MM.1S (cell line): ENCODE results near the gene DDX56.

Experiments used
- DNase-seq: peaks from one replicate; pipeline ENCODE4 v3.0.0-alpha.2; 2015
- H2AFZ ChIP-seq: fragments of 300-600 bp; sonication (generic); 2 replicates; pipeline ENCODE4 v1.6.0; 2016; ENCODE audit warnings: antibody characterized with exemption, low read length
- H3F3A ChIP-seq: fragments of 300-600 bp; sonication (generic); 2 replicates; pipeline ENCODE4 v1.6.1; 2016; ENCODE audit warnings: mild to moderate bottlenecking, antibody characterized with exemption, low read length, moderate library complexity, mixed read lengths; ENCODE audit not compliant: insufficient read depth
- H3K27ac ChIP-seq: fragments of 300-600 bp; sonication (generic); 2 replicates; pipeline ENCODE4 v1.5.1; 2016; ENCODE audit warnings: mild to moderate bottlenecking, low read length
- H3K27me3 ChIP-seq: fragments of 300-600 bp; sonication (generic); replicated peaks from 2 replicates; pipeline ENCODE4 v1.6.0; 2016; ENCODE audit warnings: low read length; ENCODE audit not compliant: insufficient read depth
- H3K36me3 ChIP-seq: fragments of 300-600 bp; sonication (generic); replicated peaks from 2 replicates; pipeline ENCODE4 v1.6.1; 2016; ENCODE audit warnings: mild to moderate bottlenecking, low read length, mixed read lengths; ENCODE audit not compliant: insufficient read depth
- H3K4me1 ChIP-seq: fragments of 300-600 bp; sonication (generic); 2 replicates; pipeline ENCODE4 v1.6.1; 2016; ENCODE audit warnings: low read length, mixed read lengths
- H3K4me2 ChIP-seq: fragments of 300-600 bp; sonication (generic); 2 replicates; pipeline ENCODE4 v1.6.0; 2016; ENCODE audit warnings: low read depth, low read length
- H3K4me3 ChIP-seq: fragments of 300-600 bp; sonication (generic); 2 replicates; pipeline ENCODE4 v1.5.1; 2016; ENCODE audit warnings: low read length, mixed read lengths
- H3K79me2 ChIP-seq: fragments of 300-600 bp; sonication (generic); 2 replicates; pipeline ENCODE4 v1.6.1; 2016; ENCODE audit warnings: mixed run types, low read length, mixed read lengths
- H3K9ac ChIP-seq: fragments of 300-600 bp; sonication (generic); 2 replicates; pipeline ENCODE4 v1.6.1; 2016; ENCODE audit warnings: low read length, mixed read lengths
- H3K9me2 ChIP-seq: fragments of 300-600 bp; sonication (generic); replicated peaks from 2 replicates; pipeline ENCODE4 v1.6.1; 2016; ENCODE audit warnings: mild to moderate bottlenecking, low read length, mixed read lengths; ENCODE audit not compliant: insufficient read depth
- H3K9me3 ChIP-seq: fragments of 300-600 bp; sonication (generic); replicated peaks from 2 replicates; pipeline ENCODE4 v1.6.1; 2016; ENCODE audit warnings: mild to moderate bottlenecking, low read length, mixed read lengths; ENCODE audit not compliant: insufficient read depth
- H4K20me1 ChIP-seq: fragments of 300-600 bp; sonication (generic); 2 replicates; pipeline ENCODE4 v1.6.1; 2016; ENCODE audit warnings: mild to moderate bottlenecking, low read length, moderate library complexity, mixed read lengths; ENCODE audit not compliant: insufficient read depth
- EZH2 ChIP-seq: fragments of 300-600 bp; sonication (generic); optimal IDR thresholded peaks from 2 replicates; pipeline ENCODE3; 2017; ENCODE audit warnings: low read depth, mild to moderate bottlenecking, antibody characterized with exemption, low read length, mixed read lengths
- EZH2phosphoT487 ChIP-seq: fragments of 300-600 bp; sonication (generic); IDR thresholded peaks from 2 replicates; pipeline ENCODE4 v1.6.1; 2018; ENCODE audit warnings: antibody characterized with exemption, low read length
- TF ChIP-seq, protein P1 (sequence below): fragments of 300-600 bp; sonication (generic); IDR thresholded peaks from 2 replicates; pipeline ENCODE4 v1.5.1; 2016; ENCODE audit warnings: antibody characterized with exemption, low read length, mixed read lengths

Gene DDX56

DNA sequence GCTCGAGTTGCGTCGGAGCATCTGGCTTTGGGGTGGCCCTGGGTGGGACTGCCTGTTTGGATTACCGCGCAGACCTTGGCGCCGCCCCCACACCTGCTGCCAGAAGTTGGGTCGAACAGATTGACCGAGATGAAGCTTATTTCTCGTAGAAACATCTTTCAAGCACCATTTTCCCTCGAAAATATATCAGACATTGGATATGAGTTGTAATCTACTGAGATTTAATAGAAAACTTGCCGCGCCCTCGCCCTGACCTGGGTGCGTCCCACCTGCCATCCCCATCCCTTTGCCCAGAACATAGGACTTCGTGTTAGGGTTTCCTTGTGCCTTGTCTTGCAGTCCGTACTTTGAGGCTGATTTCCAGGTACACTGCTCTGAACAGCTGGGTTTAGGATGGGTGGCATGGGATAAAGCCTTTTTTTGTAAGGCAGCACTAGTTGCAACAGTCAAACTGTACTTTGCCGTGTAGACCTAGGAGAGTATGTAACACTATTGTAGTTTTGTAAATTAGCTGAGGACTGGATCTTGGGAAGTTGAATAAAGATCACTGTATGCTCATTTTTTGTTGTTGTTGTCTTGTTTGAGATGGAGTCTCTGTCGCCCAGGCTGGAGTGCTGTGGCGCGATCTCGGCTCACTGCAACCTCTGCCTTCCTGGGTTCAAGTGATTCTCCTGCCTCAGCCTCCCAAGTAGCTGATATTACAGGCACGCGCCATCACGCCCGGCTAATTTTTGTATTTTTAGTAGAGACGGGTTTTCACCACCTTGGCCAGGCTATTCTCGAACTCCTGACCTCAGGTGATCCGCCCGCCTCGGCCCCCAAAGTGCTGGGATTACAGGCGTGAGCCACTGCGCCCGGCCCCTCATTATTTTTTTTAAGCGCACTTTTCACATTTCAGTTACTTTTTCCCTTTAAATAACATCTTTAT is 33.7 kb upstream of the DDX56 start:
- Histone ChIP-seq H3K36me3 (no peaks in the 10 kb centered on the region), H3K9ac (peak overlapping the region; percentile 96), H2AFZ (peak overlapping the region; percentile 75), H3K4me1 (no peaks in the 10 kb centered on the region), H3K27ac (peak overlapping the region; percentile 96), H3K9me3 (no peaks in the 10 kb centered on the region), H3K4me3 (peak overlapping the region; percentile 73), H3K79me2 (peaks cover 56% of the 10 kb centered on the region), H4K20me1 (peaks cover 3% of the 10 kb centered on the region; the same call in 1 of the 2 replicates), H3K27me3 (no peaks in the 10 kb centered on the region), H3F3A (peaks cover 18% of the 10 kb centered on the region), H3K9me2 (no peaks in the 10 kb centered on the region), H3K4me2 (peak overlapping the region; percentile 79)
- no peak for DNase-seq
- no peak for TF ChIP-seq EZH2
- TF ChIP-seq EZH2phosphoT487 = no peak
- TF ChIP-seq, protein P1, sequence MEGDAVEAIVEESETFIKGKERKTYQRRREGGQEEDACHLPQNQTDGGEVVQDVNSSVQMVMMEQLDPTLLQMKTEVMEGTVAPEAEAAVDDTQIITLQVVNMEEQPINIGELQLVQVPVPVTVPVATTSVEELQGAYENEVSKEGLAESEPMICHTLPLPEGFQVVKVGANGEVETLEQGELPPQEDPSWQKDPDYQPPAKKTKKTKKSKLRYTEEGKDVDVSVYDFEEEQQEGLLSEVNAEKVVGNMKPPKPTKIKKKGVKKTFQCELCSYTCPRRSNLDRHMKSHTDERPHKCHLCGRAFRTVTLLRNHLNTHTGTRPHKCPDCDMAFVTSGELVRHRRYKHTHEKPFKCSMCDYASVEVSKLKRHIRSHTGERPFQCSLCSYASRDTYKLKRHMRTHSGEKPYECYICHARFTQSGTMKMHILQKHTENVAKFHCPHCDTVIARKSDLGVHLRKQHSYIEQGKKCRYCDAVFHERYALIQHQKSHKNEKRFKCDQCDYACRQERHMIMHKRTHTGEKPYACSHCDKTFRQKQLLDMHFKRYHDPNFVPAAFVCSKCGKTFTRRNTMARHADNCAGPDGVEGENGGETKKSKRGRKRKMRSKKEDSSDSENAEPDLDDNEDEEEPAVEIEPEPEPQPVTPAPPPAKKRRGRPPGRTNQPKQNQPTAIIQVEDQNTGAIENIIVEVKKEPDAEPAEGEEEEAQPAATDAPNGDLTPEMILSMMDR = no peak

DNA sequence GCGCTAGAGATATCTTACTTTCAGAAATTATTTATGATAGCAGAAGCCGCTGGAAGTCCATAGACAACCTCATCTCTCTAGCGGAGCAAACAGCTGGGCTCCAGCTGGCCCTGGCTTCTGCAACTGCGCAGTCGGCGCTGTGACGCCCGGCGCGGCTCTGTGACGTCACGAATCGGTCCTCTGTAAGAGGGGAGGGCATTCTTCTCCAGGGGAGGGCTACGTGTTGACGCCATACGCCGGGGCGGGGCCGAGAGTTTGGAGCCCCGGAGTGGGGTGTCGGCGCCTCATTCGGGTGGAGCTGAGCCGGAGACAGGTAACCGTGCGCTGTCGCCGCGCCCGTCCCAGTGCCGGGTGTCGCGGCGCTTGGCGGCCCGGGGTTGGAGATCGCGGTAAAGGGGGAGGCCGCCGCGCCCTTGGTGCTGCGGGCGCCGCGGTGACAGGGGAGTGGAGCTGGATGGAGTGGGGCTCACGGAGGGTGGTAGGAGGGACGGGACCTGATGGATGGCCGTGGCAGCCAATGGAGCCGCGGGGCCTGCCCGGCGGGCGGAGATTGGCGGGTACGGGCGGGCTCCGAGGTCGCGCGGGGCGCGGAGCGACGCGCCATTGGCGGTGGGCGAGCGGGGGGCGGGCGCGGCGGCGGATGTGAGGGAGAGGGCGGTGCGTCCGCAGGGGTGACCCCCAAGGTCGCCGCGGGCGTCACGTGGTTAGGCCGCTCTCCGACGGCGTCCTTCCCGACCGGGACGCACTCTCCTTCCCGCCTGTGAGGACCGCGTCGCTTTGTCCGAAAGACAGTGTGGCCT is 32.8 kb upstream of the DDX56 start, which contains the start of gene OGDH:
Gene OGDH, plus strand, starts transcription at position 287 of the 800 bp plus-strand sequence. CDS start 17,717 bp downstream, outside the sequence.
- TF ChIP-seq EZH2 = no peak
- TF ChIP-seq EZH2phosphoT487 = no peak
- TF ChIP-seq, protein P1 = no peak
- Histone ChIP-seq H3K36me3 (no peaks in the 10 kb centered on the region), H3K27ac (peak within 1 kb of the TSS; percentile 96), H3K4me2 (peak within 1 kb of the TSS; percentile 79), H3K79me2 (peaks cover 47% of the 10 kb centered on the region), H3K9me2 (no peaks in the 10 kb centered on the region), H3K27me3 (no peaks in the 10 kb centered on the region), H3K9ac (peak within 1 kb of the TSS; percentile 96), H3K4me3 (peak within 1 kb of the TSS; percentile 73), H3K4me1 (no peaks in the 10 kb centered on the region), H3K9me3 (no peaks in the 10 kb centered on the region), H4K20me1 (peaks cover 3% of the 10 kb centered on the region; the same call in 1 of the 2 replicates), H2AFZ (peak within 1 kb of the TSS; percentile 75), H3F3A (peaks cover 18% of the 10 kb centered on the region)
- peak; percentile 99 for DNase-seq

DNA sequence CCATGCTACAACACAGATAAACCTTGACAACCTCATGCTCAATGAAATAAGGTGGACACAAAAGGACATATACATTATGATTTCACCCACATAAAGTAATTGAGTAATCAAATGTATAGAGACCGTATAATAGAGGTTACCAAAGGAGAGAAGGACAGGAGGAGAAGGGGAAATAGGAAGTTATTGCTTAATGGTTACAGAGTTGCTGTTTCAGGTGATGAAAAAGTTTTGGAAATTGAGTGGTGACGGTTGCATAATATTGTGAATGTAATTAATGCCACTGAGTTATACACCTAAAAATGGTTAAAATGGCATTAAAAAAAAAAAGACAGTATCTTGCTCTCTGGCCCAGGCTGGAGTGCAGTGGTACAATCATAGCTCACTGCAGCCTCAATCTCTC is 31.2 kb upstream of the DDX56 start:
- H3K27me3 ChIP-seq = no peaks in the 10 kb centered on the region
- no peak for DNase-seq
- H3K9me3 ChIP-seq = no peaks in the 10 kb centered on the region
- peak overlapping the region; percentile 68; the same call in 1 of the 2 replicates for H3K4me2 ChIP-seq
- H3K9ac ChIP-seq = no peak overlapping the region
- H3K27ac ChIP-seq = no peak overlapping the region
- peaks cover 18% of the 10 kb centered on the region for H3F3A ChIP-seq
- H4K20me1 ChIP-seq = peaks cover 2% of the 10 kb centered on the region; the same call in 1 of the 2 replicates
- H3K4me3 ChIP-seq = no peak overlapping the region
- no peaks in the 10 kb centered on the region for H3K36me3 ChIP-seq
- H3K79me2 ChIP-seq = peaks cover 31% of the 10 kb centered on the region
- no peaks in the 10 kb centered on the region for H3K9me2 ChIP-seq
- TF ChIP-seq EZH2phosphoT487 (no peak), EZH2 (no peak)
- TF ChIP-seq, protein P1 = no peak
- no peaks in the 10 kb centered on the region for H3K4me1 ChIP-seq
- 0 out of 2 replicates have a peak overlapping the region, but pooled peaks have one; percentile 29 for H2AFZ ChIP-seq
